Liver (tissue), 9 donors: ENCODE data around the gene MARVELD2. TPM values are rescaled to one million over a fixed set of nuclear protein-coding genes. Genes with fewer than 3 reads are reported as not detected.

Experiments
- DNase-seq: peaks from one replicate; pipeline ENCODE4 v3.0.0-alpha.2; 2017; ENCODE audit warnings: low spot score
- H3K27ac ChIP-seq, 2 donors: one replicate each; pipeline ENCODE4 v1.7.0; 2013; ENCODE audit warnings: inconsistent platforms in 2 of 2, low read length in 2 of 2, control low read depth in 1 of 2, low read depth in 1 of 2, mild to moderate bottlenecking in 1 of 2
- H3K27me3 ChIP-seq, 4 donors: one replicate each; pipeline versions ENCODE4 v1.6.1 to v1.7.0; 2013; ENCODE audit warnings: low read length in 3 of 4, inconsistent platforms in 1 of 4, mild to moderate bottlenecking in 1 of 4, moderate library complexity in 1 of 4; ENCODE audit not compliant: control insufficient read depth in 4 of 4, insufficient read depth in 4 of 4
- H3K36me3 ChIP-seq, 4 donors: one replicate each; pipeline versions ENCODE4 v1.6.1 to v1.7.0; 2013; ENCODE audit warnings: low read length in 3 of 4, mild to moderate bottlenecking in 3 of 4, low read depth in 1 of 4, moderate library complexity in 1 of 4; ENCODE audit not compliant: control insufficient read depth in 4 of 4, insufficient read depth in 3 of 4
- H3K4me1 ChIP-seq, 4 donors: one replicate each; pipeline versions ENCODE4 v1.6.1 to v1.7.0; 2013; ENCODE audit warnings: low read length in 3 of 4, mild to moderate bottlenecking in 3 of 4, moderate library complexity in 1 of 4; ENCODE audit not compliant: control insufficient read depth in 4 of 4, insufficient read depth in 4 of 4
- H3K4me3 ChIP-seq, 3 donors: one replicate each; pipeline versions ENCODE4 v1.6.1 to v1.7.0; 2013; ENCODE audit warnings: low read length in 3 of 3, control low read depth in 1 of 3, low read depth in 1 of 3, mild to moderate bottlenecking in 1 of 3
- H3K9ac ChIP-seq, 2 donors: one replicate each; pipeline ENCODE4 v1.7.0; 2013; ENCODE audit warnings: low read length in 2 of 2, mild to moderate bottlenecking in 2 of 2, moderate library complexity in 2 of 2, control low read depth in 1 of 2, low read depth in 1 of 2
- H3K9me3 ChIP-seq, 4 donors: one replicate each; pipeline versions ENCODE4 v1.6.1 to v1.7.0; 2013; ENCODE audit warnings: low read length in 3 of 4; ENCODE audit not compliant: control insufficient read depth in 4 of 4
- EGR1 ChIP-seq, 2 donors: IDR thresholded peaks; 2 replicates each; pipeline ENCODE4 v1.6.1; 2016 to 2018; ENCODE audit warnings: antibody characterized with exemption in 2 of 2, low read depth in 2 of 2
- FOXA2 ChIP-seq: IDR thresholded peaks from 2 replicates; pipeline ENCODE4 v1.6.1; 2016; ENCODE audit warnings: antibody characterized with exemption
- GABPA ChIP-seq, 2 donors: IDR thresholded peaks in 1 of 2; conservative IDR thresholded peaks in 1 of 2; 2 replicates each; pipeline ENCODE4 v1.6.1; 2016; ENCODE audit warnings: antibody characterized with exemption in 2 of 2, mild to moderate bottlenecking in 1 of 2, moderate library complexity in 1 of 2
- HNF4G ChIP-seq: IDR thresholded peaks from 2 replicates; pipeline ENCODE4 v1.6.1; 2016; ENCODE audit warnings: antibody characterized with exemption
- JUND ChIP-seq, 2 donors: IDR thresholded peaks; 2 replicates each; pipeline ENCODE4 v1.6.1; 2016; ENCODE audit warnings: antibody characterized with exemption in 2 of 2
- RAD21 ChIP-seq, 2 donors: IDR thresholded peaks; 2 replicates each; pipeline ENCODE4 v1.6.1; 2016; ENCODE audit warnings: antibody characterized with exemption in 2 of 2, mild to moderate bottlenecking in 2 of 2
- RXRA ChIP-seq, 2 donors: IDR thresholded peaks; 2 replicates each; pipeline ENCODE4 v1.6.1; 2017 to 2018; ENCODE audit warnings: antibody characterized with exemption in 2 of 2, mild to moderate bottlenecking in 1 of 2
- SP1 ChIP-seq: IDR thresholded peaks from 2 replicates; pipeline ENCODE4 v1.6.1; 2018; ENCODE audit warnings: antibody characterized with exemption, mild to moderate bottlenecking
- TAF1 ChIP-seq: conservative IDR thresholded peaks from 2 replicates; pipeline ENCODE4 v1.6.1; 2016; ENCODE audit warnings: antibody characterized with exemption, mild to moderate bottlenecking
- WGBS: extraction: QIAGEN DNeasy Blood & Tissue Kit; methylation state at CpG from one replicate; pipeline ENCODE4 v1.1.7; 2013; 5-methylcytosine and 5-hydroxymethylcytosine counted together
- polyA plus RNA-seq, 2 donors: library from polyadenylated mRNA; stranded (reverse) in 1 of 2; unstranded in 1 of 2; fragments of 200-250 nt in 1 of 2; fragments of >200 nt in 1 of 2; fragmentation: Nextera tagmentation in 1 of 2; extraction: Ambion mirVana in 1 of 2; gene quantifications; one replicate each; pipeline versions ENCODE4 v1.2.1 to v1.2.3, GENCODE V29; 2013 to 2015
- total RNA-seq, 2 donors: library from RNA; depleted of rRNA; stranded (reverse); fragments of >200 nt; gene quantifications; one replicate each; pipeline ENCODE4 v1.2.3, GENCODE V29; 2014
- TF ChIP-seq, protein P1 (sequence below): IDR thresholded peaks from 2 replicates; pipeline ENCODE4 v1.6.1; 2016; ENCODE audit warnings: antibody characterized with exemption
- TF ChIP-seq, protein P2 (sequence below): IDR thresholded peaks from 2 replicates; pipeline ENCODE4 v1.6.1; 2016; ENCODE audit warnings: antibody characterized with exemption
- TF ChIP-seq, protein P3 (sequence below): IDR thresholded peaks from 2 replicates; pipeline ENCODE4 v1.6.1; 2016; ENCODE audit warnings: antibody characterized with exemption
- donor health status: healthy.
- donor health status: healthy.
- donor health status: healthy.
- donor health status: healthy.
- donor health status: healthy.

The MARVELD2 gene
- total and polyA plus RNA-seq, 4 donors, result 9.4 to 20.2 (median 12.3) TPM

DNA sequence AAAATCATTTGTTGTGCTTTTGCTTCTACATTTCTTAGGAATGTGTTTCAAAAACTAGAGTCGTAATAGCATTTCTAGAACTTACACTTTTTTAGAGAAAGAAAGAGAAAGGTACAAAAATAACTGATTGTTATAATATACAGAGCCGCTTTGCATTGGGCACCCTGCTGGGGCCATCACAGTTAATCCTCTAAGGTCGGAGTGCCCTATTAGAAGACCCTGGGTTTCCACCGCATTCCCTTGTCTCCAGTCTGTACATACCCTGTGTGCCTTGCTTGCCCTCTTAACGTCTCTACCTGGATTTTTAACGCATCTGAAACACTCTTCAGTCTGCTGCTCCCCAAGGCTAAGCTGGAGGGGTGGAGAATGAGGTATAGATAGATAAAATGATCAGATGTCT is 1.3 kb downstream of the MARVELD2 start (continued):
- TF ChIP-seq TAF1, result no peak
- no peak for TF ChIP-seq GABPA (IDR thresholded peaks at IDR 0.05 in 1 of 2, conservative IDR thresholded peaks at IDR 0.05 in 1 of 2)
- TF ChIP-seq SP1, result no peak
- TF ChIP-seq FOXA2, result no peak
- TF ChIP-seq RXRA (IDR thresholded peaks at IDR 0.05), result no peak
- no peak for TF ChIP-seq HNF4G
- TF ChIP-seq, protein P1, sequence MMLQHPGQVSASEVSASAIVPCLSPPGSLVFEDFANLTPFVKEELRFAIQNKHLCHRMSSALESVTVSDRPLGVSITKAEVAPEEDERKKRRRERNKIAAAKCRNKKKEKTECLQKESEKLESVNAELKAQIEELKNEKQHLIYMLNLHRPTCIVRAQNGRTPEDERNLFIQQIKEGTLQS, result no peak
- TF ChIP-seq EGR1 (IDR thresholded peaks at IDR 0.05; ENCODE audit: low read depth in 2 of 2), result no peak
- TF ChIP-seq JUND (IDR thresholded peaks at IDR 0.05), result no peak
- TF ChIP-seq, protein P2, sequence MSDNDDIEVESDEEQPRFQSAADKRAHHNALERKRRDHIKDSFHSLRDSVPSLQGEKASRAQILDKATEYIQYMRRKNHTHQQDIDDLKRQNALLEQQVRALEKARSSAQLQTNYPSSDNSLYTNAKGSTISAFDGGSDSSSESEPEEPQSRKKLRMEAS, result no peak

DNA sequence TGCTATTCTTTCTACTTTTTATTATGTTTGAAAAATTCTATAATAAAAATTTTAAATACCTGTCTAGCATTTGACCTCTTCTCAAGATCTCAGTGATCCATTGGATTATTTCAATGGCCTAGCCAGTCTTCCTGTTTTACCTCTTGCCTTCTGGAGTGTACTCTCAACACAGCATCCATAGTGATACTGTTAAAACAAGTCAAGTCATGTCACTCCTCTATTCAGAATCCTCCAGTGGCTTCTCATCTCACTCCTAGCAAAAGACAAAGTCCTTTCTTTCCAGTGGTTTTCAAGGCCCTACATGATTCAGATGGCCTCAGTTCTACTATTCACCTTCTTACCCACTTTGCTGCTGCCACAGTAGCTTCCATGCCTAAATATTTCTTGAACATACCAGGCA is 1.8 kb downstream of the MARVELD2 start:
- Histone ChIP-seq H3K4me3 (no peak overlapping the region), H3K36me3 (peaks cover 0 to 12% (median 3%) of the 10 kb centered on the region in 4 donors), H3K27me3 (no peaks in the 10 kb centered on the region), H3K9ac (peak overlapping the region in 1 of 2 donors; percentile 70), H3K4me1 (peaks cover 0 to 19% (median 4%) of the 10 kb centered on the region in 4 donors), H3K27ac (no peak overlapping the region), H3K9me3 (no peaks in the 10 kb centered on the region)
- TF ChIP-seq, protein P3, sequence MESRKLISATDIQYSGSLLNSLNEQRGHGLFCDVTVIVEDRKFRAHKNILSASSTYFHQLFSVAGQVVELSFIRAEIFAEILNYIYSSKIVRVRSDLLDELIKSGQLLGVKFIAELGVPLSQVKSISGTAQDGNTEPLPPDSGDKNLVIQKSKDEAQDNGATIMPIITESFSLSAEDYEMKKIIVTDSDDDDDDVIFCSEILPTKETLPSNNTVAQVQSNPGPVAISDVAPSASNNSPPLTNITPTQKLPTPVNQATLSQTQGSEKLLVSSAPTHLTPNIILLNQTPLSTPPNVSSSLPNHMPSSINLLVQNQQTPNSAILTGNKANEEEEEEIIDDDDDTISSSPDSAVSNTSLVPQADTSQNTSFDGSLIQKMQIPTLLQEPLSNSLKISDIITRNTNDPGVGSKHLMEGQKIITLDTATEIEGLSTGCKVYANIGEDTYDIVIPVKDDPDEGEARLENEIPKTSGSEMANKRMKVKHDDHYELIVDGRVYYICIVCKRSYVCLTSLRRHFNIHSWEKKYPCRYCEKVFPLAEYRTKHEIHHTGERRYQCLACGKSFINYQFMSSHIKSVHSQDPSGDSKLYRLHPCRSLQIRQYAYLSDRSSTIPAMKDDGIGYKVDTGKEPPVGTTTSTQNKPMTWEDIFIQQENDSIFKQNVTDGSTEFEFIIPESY, result no peak
- no peak for DNase-seq

DNA sequence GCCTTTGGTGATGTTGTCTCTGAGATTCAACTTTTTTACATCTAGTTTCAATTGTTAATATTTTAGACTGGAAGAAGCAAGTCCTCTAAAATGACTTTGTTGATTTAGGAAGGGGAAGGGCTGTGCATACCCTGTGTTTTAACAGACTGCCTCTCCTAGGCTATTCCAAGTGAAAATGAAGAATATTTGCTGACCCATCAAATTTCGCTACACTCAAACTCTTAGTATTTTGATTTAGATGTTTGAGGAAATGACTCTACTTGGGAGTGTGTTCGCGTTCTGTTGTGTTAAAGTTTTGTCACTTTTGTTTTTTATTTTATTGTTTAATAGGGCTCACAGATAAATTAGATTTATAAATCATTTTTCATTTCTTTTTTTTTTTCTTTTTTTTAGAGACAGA is 3.6 kb downstream of the MARVELD2 start:
- DNase-seq, result no peak
- Histone ChIP-seq H3K27me3 (no peaks in the 10 kb centered on the region), H3K4me1 (peaks cover 0 to 19% (median 4%) of the 10 kb centered on the region in 4 donors), H3K4me3 (no peak overlapping the region), H3K9me3 (no peaks in the 10 kb centered on the region), H3K27ac (no peak overlapping the region), H3K9ac (no peak overlapping the region), H3K36me3 (peaks cover 0 to 11% (median 3%) of the 10 kb centered on the region in 4 donors)
- no peak for TF ChIP-seq GABPA (IDR thresholded peaks at IDR 0.05 in 1 of 2, conservative IDR thresholded peaks at IDR 0.05 in 1 of 2)
- TF ChIP-seq RAD21 (IDR thresholded peaks at IDR 0.05), result no peak
- TF ChIP-seq, protein P3, result no peak
- WGBS, result 93% methylated on average over 3 of the region's 3 CpGs
